GM12875 (cell line): ENCODE results near the gene WNT3A.
A peak's percentile ranks its signal among the peaks of the same experiment; 100 is the strongest.

Source experiments
- H3K4me3 ChIP-seq: one replicate; pipeline ENCODE4 v1.5.1; 2011; ENCODE audit warnings: low read depth, low read length, control low read depth
- TF ChIP-seq, protein P1 (sequence below): IDR thresholded peaks from 2 replicates; pipeline ENCODE4 v1.5.1; 2011; ENCODE audit warnings: low read depth, mild to moderate bottlenecking, control low read depth, inconsistent platforms, low read length, moderate library complexity, borderline replicate concordance; ENCODE audit not compliant: insufficient read depth

The WNT3A gene

DNA sequence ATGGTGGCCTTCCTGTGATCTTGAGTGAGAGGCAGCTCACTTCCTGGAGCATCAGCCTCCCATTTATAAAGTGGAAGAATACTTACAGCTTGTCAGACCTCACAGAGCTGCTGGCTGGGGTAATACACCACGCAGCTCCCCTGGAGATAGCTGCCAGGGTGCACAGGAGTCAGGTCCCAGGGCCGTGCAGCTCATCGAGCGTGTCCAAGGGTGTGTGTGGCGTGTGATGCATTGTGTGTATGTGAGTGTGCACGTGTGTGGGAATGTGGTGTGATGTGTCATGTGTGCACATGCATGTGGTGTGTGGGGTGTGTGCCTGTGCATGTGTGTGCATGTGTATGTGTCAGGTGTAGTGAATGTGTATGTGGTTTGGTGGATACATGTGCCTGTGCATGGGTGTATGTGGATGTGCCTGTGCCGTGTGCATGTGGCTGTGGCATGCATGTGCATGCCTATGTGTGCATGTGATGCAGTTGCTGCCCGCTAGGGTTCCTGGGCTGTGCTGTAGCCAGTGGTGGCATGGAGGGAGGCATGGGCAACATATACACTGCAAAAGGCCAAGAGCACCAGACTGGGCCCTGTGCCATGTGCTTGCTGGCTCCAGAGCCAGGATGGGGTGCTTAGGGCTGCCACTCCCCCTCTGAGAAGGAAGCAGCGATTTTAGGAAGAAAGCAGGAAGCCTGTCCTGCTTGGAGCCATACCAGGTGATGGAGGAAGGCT is 24.6 kb downstream of the WNT3A start:
- H3K4me3 ChIP-seq = no peak overlapping the region

DNA sequence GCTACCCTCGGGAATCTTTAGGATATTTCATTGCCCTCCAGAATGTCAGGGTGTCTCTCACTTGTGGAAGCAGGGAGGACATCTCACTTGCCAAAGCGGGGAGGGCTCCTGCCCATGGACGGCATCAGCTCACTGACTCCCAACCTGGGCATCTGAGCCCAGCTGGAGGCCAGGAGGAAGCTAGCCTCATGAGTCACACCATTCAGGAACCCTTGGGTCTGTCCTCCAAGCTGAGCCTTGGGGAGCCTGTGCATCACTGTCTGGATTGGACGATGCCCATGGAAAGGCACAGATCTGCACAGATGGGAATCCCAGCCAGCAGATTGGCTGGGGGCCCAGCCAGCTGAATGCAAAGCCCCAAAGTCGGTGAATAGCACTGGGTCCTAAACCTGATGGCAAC is 25.2 kb downstream of the WNT3A start:
- no peak overlapping the region for H3K4me3 ChIP-seq
- TF ChIP-seq, protein P1, sequence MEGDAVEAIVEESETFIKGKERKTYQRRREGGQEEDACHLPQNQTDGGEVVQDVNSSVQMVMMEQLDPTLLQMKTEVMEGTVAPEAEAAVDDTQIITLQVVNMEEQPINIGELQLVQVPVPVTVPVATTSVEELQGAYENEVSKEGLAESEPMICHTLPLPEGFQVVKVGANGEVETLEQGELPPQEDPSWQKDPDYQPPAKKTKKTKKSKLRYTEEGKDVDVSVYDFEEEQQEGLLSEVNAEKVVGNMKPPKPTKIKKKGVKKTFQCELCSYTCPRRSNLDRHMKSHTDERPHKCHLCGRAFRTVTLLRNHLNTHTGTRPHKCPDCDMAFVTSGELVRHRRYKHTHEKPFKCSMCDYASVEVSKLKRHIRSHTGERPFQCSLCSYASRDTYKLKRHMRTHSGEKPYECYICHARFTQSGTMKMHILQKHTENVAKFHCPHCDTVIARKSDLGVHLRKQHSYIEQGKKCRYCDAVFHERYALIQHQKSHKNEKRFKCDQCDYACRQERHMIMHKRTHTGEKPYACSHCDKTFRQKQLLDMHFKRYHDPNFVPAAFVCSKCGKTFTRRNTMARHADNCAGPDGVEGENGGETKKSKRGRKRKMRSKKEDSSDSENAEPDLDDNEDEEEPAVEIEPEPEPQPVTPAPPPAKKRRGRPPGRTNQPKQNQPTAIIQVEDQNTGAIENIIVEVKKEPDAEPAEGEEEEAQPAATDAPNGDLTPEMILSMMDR = no peak

More for the DNA sequence above, 24.6 kb downstream of the WNT3A start:
- TF ChIP-seq, protein P1 = 0 out of 2 replicates have a peak, but pooled peaks have one; percentile 16

DNA sequence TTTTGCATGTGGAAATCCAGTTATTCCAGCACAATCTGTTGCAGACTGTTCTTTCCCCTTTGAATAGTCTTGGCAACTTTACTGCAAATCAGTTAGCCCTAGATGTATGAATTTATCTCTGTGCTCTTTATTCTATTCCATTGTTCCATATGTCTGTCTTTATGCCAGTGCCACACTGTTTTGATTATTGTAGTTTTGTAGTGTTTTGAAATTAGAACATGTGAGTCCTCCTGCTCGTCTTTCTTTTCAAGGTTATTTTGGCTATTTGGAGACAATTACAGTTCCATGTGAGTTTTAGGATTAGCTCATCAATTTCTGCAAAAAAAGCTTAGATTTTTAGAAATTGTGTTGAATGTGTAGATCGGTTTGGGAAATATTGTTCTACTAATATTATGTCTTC is 26.6 kb downstream of the WNT3A start:
- TF ChIP-seq, protein P1 = no peak
- no peak overlapping the region for H3K4me3 ChIP-seq

DNA sequence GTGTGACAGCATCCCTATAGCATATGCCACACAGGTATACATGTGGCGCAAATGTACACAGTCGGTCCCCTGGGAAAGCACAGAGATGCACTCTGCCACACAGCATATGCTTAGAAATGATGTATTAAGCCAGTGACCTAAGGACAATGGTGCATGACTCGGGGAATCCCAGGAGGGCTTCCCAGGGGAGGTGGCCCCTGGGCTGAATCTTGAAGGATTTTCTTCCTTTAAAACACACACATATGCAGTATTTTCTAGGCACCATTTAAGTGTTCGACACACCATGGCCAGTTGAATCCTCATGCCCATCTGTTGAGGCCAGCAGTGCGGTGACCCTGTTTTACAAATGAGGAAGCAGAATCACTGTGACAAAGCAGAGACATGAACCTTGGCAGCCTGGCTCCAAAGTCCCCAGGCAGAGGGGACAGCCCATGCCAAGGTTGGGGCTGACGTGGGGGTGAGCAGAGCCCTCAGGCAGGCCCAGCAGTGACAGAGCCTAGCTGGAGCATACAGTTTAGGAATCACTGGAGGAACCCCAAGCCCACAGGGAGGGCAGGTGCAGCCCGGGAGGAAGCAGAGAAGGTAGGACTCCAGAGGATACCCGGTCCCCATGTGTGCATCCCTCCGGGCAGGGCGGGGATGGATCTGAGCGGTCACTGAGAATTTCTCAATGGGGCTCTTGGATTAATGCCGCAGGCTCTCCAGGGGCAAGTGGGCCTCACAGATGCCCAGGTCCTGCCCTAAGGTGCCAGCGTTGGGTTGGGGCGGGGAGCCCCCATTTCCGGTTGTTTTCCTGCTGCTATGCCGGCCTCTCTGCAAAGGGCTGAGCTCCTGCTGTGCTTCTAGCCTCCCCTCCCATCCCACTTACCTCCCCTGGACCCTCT is 28.4 kb downstream of the WNT3A start:
- H3K4me3 ChIP-seq = no peak overlapping the region
- TF ChIP-seq, protein P1 = no peak

DNA sequence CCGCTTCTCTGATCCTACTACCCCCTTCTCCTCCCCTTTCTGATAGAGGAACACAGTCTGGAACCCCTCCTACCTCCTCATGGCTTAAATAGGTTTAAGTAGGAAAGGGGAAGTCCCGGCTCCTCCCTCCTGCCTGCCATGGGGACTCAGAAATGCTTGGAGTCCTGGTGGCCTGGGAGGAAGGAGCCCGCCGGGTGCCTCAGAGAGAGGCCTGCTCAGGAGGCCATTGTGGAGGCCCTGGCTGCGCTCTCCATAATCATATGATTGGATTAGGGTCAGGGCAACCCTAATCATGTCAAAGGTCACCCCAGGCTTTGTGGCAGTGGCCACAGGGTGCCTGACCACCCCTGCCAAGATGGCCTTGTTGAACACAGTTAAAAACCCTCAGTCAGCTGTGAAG is 29.0 kb downstream of the WNT3A start:
- TF ChIP-seq, protein P1 = no peak
- no peak overlapping the region for H3K4me3 ChIP-seq

DNA sequence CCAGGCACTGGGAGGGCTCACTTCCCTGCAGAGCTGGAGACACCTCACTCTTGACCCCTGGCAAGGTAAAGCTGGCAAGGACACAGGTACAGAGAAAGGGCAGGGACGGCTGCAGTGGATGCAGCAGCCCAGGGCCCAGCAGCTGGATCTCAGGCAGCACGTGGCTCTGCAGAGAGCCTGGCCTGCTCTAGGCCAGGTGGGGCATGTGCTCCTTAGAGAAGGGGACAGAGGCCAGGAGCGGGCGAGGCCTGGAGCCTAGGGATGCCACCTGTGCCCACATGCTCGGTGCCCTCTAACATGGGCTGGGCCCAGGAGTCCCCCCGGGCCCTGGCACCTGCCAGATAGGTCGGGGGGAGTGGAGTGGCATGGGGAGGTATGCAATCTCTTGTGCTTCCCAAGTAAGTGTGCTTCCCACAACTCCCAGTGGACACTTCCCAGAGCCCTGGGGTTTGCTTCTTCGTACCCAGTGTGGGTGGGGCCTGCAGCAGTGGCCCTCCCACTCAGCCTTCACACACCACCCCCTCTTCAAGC is 30.0 kb downstream of the WNT3A start:
- TF ChIP-seq, protein P1 = no peak
- H3K4me3 ChIP-seq = no peak overlapping the region
